HL-60/S4 treated with phorbol 12-myristate 13-acetate at 8.2 ng/mL for 4 days and 3 days (cell line): ENCODE data around the gene COL4A2.

Experiments used
- in situ Hi-C: fragments of 300-500 bp; cut with MboI; formaldehyde crosslinking; loops from 2 replicates; pipeline ENCODE4 v1.15.0; 2022; ENCODE audit warnings: low sequenced_read_pairs

COL4A2 gene

GRCh38 chr13:110449219-110450015 lies 142.3 kb downstream of the COL4A2 start:
- in situ Hi-C loops: loop anchor here (25.0 kb wide), 1 partner anchor 113 kb away; the partner anchor contains the start of gene RAB20

GRCh38 chr13:110450016-110450900 lies 143.2 kb downstream of the COL4A2 start:
- in situ Hi-C loops: loop anchor here (25.0 kb wide), 1 partner anchor 112 kb away; the partner anchor contains the start of gene RAB20

- in situ Hi-C loops: loop anchor here (25.0 kb wide), 1 partner anchor 111 kb away; the partner anchor contains the start of gene RAB20
Measured at GRCh38 chr13:110450941-110451730, 144.1 kb downstream of the COL4A2 start.

- in situ Hi-C loops: loop anchor here (25.0 kb wide), 1 partner anchor 109 kb away; the partner anchor contains the start of gene RAB20
Measured at GRCh38 chr13:110453091-110453490, 146.0 kb downstream of the COL4A2 start.

GRCh38 chr13:110453797-110454196 lies 146.7 kb downstream of the COL4A2 start:
- in situ Hi-C loops: loop anchor here (25.0 kb wide), 1 partner anchor 109 kb away; the partner anchor contains the start of gene RAB20

- in situ Hi-C loops: loop anchor here (25.0 kb wide), 1 partner anchor 108 kb away; the partner anchor contains the start of gene RAB20
Measured at GRCh38 chr13:110454227-110454859, 147.3 kb downstream of the COL4A2 start.

- in situ Hi-C loops: loop anchor here (25.0 kb wide), 1 partner anchor 107 kb away; the partner anchor contains the start of gene RAB20
Measured at GRCh38 chr13:110454956-110455355, 147.9 kb downstream of the COL4A2 start.

- in situ Hi-C loops: loop anchor here (25.0 kb wide), 1 partner anchor 107 kb away; the partner anchor contains the start of gene RAB20
Measured at GRCh38 chr13:110455444-110455843, 148.4 kb downstream of the COL4A2 start.

- in situ Hi-C loops: loop anchor here (25.0 kb wide), 1 partner anchor 106 kb away; the partner anchor contains the start of gene RAB20
Measured at GRCh38 chr13:110455941-110456340, 148.9 kb downstream of the COL4A2 start.

- in situ Hi-C loops: loop anchor here (25.0 kb wide), 1 partner anchor 106 kb away; the partner anchor contains the start of gene RAB20
Measured at GRCh38 chr13:110456550-110456949, 149.5 kb downstream of the COL4A2 start.

- in situ Hi-C loops: loop anchor here (25.0 kb wide), 1 partner anchor 105 kb away; the partner anchor contains the start of gene RAB20
Measured at GRCh38 chr13:110457361-110457760, 150.3 kb downstream of the COL4A2 start.

- in situ Hi-C loops: loop anchor here (25.0 kb wide), 1 partner anchor 104 kb away; the partner anchor contains the start of gene RAB20
Measured at GRCh38 chr13:110458017-110458416, 150.9 kb downstream of the COL4A2 start.

- in situ Hi-C loops: loop anchor here (25.0 kb wide), 1 partner anchor 104 kb away; the partner anchor contains the start of gene RAB20
Measured at GRCh38 chr13:110458594-110459365, 151.7 kb downstream of the COL4A2 start.

GRCh38 chr13:110462091-110462490 lies 155.0 kb downstream of the COL4A2 start:
- in situ Hi-C loops: loop anchor here (25.0 kb wide), 1 partner anchor 100 kb away; the partner anchor contains the start of gene RAB20

GRCh38 chr13:110463156-110463555 lies 156.1 kb downstream of the COL4A2 start:
- in situ Hi-C loops: loop anchor here (25.0 kb wide), 1 partner anchor 99 kb away; the partner anchor contains the start of gene RAB20

GRCh38 chr13:110463871-110464510 lies 156.9 kb downstream of the COL4A2 start:
- in situ Hi-C loops: loop anchor here (25.0 kb wide), 1 partner anchor 98 kb away; the partner anchor contains the start of gene RAB20

GRCh38 chr13:110464556-110465333 lies 157.7 kb downstream of the COL4A2 start:
- in situ Hi-C loops: loop anchor here (25.0 kb wide), 1 partner anchor 98 kb away; the partner anchor contains the start of gene RAB20
